Upper lobe of right lung (tissue), 1 donor: ENCODE results near the gene MARK2. TPM values are rescaled to one million over a fixed set of nuclear protein-coding genes. Genes with fewer than 3 reads are reported as not detected.

Experiments used
- ATAC-seq: fragments of 200-7000 bp; cut with Tn5 transposase; one replicate; pipeline ENCODE4 v1.9.1; 2020; ENCODE audit warnings: mild to moderate bottlenecking, moderate library complexity
- DNase-seq: peaks from one replicate; pipeline ENCODE4 v3.0.0-alpha.2; 2020
- H3K27ac ChIP-seq: fragments of 200-600 bp; one replicate; pipeline ENCODE4 v1.8.0; 2022
- H3K27me3 ChIP-seq: fragments of 200-600 bp; one replicate; pipeline ENCODE4 v1.8.0; 2022; ENCODE audit warnings: mild to moderate bottlenecking
- H3K36me3 ChIP-seq: fragments of 200-600 bp; one replicate; pipeline ENCODE4 v1.8.0; 2022
- H3K4me1 ChIP-seq: fragments of 200-600 bp; one replicate; pipeline ENCODE4 v1.8.0; 2022
- H3K4me3 ChIP-seq: fragments of 200-600 bp; one replicate; pipeline ENCODE4 v1.8.0; 2022; ENCODE audit warnings: mild to moderate bottlenecking
- H3K9me3 ChIP-seq: fragments of 200-600 bp; one replicate; pipeline ENCODE4 v1.8.0; 2022
- CTCF ChIP-seq: fragments of 200-600 bp; IDR thresholded peaks from one replicate; pipeline ENCODE4 v1.8.0; 2022; ENCODE audit warnings: antibody characterized with exemption
- intact Hi-C: fragments of 100-400 bp; cut with DNase I; formaldehyde crosslinking; loops from one replicate; pipeline ENCODE4 v1.11.0; 2022
- total RNA-seq: library from RNA; stranded (reverse); fragmentation: NEBNext Ultra II Directional; extraction: Animal tissue kit (Norgen Biotek cat#: 25700); gene quantifications from one replicate; pipeline ENCODE4 v1.2.1, GENCODE V29; 2021
- donor health status: DM: no; HTN: yes; CAD: no; lungs with severe emphysema.

MARK2 gene
- total RNA-seq, 1 donor from 2014 or later: 40.7 TPM

DNA sequence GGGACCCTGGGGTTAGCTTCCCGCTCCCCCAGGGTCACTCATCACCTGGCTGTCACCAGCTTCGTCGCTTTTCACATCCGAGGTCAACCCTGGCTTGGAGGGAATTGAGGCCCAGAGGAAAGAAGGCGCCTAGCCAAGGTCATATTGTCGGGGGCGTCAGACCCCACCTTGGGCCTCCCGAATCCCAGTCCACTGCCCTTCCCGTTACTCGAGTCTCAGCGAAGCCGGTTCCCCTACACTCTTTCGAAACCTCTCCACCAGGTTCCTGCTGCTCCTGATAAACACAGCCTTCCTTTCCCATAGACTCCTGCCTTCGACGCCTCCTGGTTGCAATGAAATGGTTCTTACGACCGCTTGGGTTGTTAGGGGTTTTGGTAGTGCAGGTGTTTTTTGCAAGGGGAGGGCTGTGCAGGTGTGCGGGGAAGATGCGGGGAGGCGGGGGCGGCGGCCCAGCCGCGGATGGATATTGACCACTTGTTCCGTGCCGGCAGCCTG lies 100.5 kb downstream of the MARK2 start:
- Histone ChIP-seq H3K27me3 (no peaks in the 10 kb centered on the region), H3K4me3 (peak overlapping the region; percentile 66), H3K36me3 (no peaks in the 10 kb centered on the region), H3K27ac (peak overlapping the region; percentile 47), H3K9me3 (no peaks in the 10 kb centered on the region), H3K4me1 (peaks cover 7% of the 10 kb centered on the region)
- no peak for TF ChIP-seq CTCF
- intact Hi-C loops: no loop called here
- DNase-seq: no peak
- no peak for ATAC-seq

- no peaks in the 10 kb centered on the region for H3K27me3 ChIP-seq
- no peak overlapping the region for H3K4me3 ChIP-seq
- intact Hi-C loops: no loop called here
- no peak for ATAC-seq
- H3K4me1 ChIP-seq: peaks cover 7% of the 10 kb centered on the region
- H3K36me3 ChIP-seq: no peaks in the 10 kb centered on the region
- H3K9me3 ChIP-seq: no peaks in the 10 kb centered on the region
- no peak for TF ChIP-seq CTCF
- no peak overlapping the region for H3K27ac ChIP-seq
- DNase-seq: no peak
Observed at GRCh38 chr11:63940786-63941185, 101.9 kb downstream of the MARK2 start.

GRCh38 chr11:63941901-63942300 lies 103.0 kb downstream of the MARK2 start:
- no peaks in the 10 kb centered on the region for H3K9me3 ChIP-seq
- H3K27ac ChIP-seq: no peak overlapping the region
- peaks cover 7% of the 10 kb centered on the region for H3K4me1 ChIP-seq
- peaks cover 8% of the 10 kb centered on the region for H3K36me3 ChIP-seq
- TF ChIP-seq CTCF: no peak
- ATAC-seq (no peak), DNase-seq (no peak)
- H3K27me3 ChIP-seq: no peaks in the 10 kb centered on the region
- no peak overlapping the region for H3K4me3 ChIP-seq
- intact Hi-C loops: no loop called here

DNA sequence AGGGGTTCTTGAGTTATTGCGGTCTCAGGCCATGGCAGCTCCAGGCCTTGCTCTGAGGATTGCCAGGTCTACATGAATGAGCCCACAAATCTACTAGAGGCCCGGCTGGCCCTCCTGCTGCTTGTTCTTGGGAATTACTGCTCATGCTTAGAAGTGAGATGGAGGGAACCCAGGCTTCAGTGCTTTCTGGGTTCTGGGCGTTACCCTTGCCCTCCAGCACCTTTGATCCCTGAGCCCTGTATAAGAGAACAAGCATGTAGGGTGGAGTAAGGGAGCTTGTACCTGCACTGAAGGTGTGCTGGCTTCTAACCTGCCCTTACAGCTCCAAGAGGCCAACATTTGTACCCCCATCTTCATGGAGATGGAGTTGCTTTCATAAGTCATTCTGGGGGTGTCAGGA lies 103.9 kb downstream of the MARK2 start:
- TF ChIP-seq CTCF: no peak
- peaks cover 7% of the 10 kb centered on the region for H3K4me1 ChIP-seq
- intact Hi-C loops: no loop called here
- peaks cover 14% of the 10 kb centered on the region for H3K36me3 ChIP-seq
- H3K9me3 ChIP-seq: no peaks in the 10 kb centered on the region
- no peak for ATAC-seq
- H3K27ac ChIP-seq: no peak overlapping the region
- no peak for DNase-seq
- no peak overlapping the region for H3K4me3 ChIP-seq
- H3K27me3 ChIP-seq: no peaks in the 10 kb centered on the region

DNA sequence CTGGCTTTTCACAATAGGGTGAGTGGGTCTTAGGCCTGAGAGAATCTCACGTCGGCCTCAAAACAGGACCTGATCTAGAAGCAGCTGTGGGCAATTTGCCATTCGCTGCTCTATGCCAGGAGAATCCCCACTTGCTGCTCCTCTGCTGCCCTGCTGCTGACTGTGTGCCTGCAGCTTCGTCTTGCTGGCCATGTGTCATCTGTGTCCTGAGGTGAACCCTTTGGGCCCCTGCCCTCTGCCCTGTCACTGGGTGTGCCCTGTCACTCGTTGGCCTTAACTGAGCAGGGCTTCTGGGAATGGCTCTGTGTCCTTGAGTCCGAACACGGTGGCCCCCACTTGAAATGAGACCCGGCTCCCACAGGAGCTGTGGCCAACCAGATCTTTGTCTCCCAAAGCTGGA lies 106.1 kb downstream of the MARK2 start:
- Histone ChIP-seq H3K27me3 (no peaks in the 10 kb centered on the region), H3K4me3 (no peak overlapping the region), H3K4me1 (no peaks in the 10 kb centered on the region), H3K27ac (peak overlapping the region; percentile 11), H3K36me3 (peaks cover 14% of the 10 kb centered on the region), H3K9me3 (no peaks in the 10 kb centered on the region)
- DNase-seq (no peak), ATAC-seq (no peak)
- no peak for TF ChIP-seq CTCF
- intact Hi-C loops: loop anchor here (5.0 kb wide), 1 partner anchor 108 kb away; the partner anchor contains the start of gene MARK2
